Stimulated activated CD4-positive, alpha-beta T cell treated with anti-CD3 and anti-CD28 coated beads, TNF-alpha, amount 100 ng/mL, for 4 hours (primary cell): ENCODE results near the gene PER2.

ENCODE experiments used
- DNase-seq, 3 experiments: peaks; one replicate each; pipeline ENCODE4 v3.0.0-alpha.2; 2020; ENCODE audit warnings: low read depth in 3 of 3

Gene PER2

GRCh38 chr2:238267341-238267710 lies 21.1 kb downstream of the PER2 start:
- no peak for DNase-seq

- DNase-seq = no peak
Measured at GRCh38 chr2:238265605-238266004, 22.8 kb downstream of the PER2 start.

- no peak for DNase-seq
Measured at GRCh38 chr2:238264072-238264460, 24.3 kb downstream of the PER2 start.

GRCh38 chr2:238263204-238264071 lies 25.0 kb downstream of the PER2 start:
- peak; percentile 49 to 51 (median 50) for DNase-seq

- DNase-seq = no peak
Measured at GRCh38 chr2:238262496-238263122, 25.8 kb downstream of the PER2 start.

- no peak for DNase-seq
Measured at GRCh38 chr2:238261718-238262375, 26.6 kb downstream of the PER2 start.

GRCh38 chr2:238260883-238261282 lies 27.5 kb downstream of the PER2 start:
- DNase-seq = no peak

DNA sequence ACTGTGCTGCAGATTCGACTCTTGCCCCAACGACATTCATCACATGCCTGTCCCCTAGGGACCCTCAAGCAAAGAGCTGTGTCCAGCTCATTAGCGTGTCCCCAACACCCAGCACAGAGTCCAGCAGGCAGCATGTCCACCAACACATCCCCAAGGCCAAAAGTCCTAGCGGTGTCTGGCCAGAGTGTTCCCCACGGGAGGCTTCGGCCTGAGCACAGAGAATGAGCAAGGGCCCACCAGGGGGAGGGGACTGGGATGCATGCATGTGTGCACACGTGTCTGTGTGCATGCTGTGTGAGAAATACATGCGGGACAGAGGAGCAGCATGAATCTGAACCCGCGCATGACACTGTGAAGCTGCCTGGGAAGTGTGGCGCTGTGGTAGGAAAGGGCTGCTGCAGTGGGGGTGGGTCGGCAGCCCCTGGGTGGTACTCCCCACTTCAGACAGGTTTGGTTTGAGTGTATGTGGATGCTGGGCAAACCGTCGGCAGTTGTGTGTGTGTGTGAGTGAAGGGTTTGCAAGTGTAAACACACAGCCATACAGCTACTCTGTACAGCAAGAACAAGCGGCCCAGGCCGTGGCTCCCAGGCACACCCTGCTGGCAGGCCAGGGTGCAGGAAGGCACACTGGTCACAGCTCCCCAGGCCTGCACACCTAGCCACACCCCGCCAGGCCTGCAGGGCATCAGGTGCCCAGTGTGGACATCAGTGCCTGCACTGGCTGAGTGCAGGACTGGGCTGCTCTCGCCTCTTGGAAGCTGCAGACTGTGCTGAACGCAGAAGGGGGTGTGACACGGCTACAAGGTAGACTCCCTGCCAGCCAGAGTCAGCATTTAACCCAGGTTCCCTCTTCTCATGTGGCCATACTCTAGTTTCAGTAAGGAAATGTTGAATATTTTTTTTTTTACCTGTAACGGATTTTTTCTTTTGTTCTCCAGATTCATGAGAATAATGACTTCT lies 29.1 kb downstream of the PER2 start:
- no peak for DNase-seq

- no peak for DNase-seq
Measured at GRCh38 chr2:238257786-238258700, 30.4 kb downstream of the PER2 start.

DNA sequence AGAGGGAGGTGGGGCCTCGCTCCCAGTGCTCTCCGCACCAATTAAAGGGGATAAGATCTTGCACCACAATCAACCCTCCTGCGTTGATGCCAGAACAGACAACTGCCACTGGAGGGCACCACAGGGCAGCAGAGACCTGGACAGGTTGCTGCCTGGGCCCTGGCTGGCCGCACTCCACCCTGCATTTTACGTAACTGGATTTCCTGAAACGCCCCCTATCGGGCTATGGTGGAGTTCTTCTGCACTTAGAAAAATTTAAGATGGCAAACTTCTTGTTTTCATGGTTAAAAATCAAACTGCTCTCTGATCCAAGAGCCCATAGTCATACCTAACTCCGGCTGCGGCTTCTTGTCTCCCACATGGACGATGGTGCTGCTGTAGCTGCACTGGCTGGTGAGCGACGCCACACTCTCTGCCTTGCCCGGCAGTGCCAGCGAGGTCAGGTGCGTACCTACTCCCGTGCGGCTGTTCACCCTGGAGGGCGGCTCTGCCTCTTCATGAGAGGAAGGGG lies 31.8 kb downstream of the PER2 start:
- DNase-seq = peak; percentile 30 to 50 (median 38)

DNA sequence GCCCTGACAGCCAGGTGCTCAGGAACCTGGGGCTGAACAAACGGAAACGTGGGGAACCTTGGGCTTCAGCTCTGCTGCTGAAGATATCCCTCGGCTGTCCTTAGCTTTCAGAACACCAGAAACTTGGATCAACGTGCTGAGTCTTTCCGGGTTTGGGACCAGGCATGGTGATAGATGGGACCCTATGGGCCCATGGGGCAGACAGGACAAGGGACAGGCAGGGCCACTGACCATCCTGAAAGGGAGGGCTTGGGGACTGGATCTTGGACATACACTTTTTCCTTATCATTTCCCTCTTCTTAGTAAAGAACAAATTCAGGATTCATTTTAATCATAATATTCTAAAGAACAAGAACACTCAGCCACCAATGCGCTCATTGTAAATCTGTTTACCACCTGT lies 32.3 kb downstream of the PER2 start:
- no peak for DNase-seq

- no peak for DNase-seq
Measured at GRCh38 chr2:238255636-238256035, 32.8 kb downstream of the PER2 start.

DNA sequence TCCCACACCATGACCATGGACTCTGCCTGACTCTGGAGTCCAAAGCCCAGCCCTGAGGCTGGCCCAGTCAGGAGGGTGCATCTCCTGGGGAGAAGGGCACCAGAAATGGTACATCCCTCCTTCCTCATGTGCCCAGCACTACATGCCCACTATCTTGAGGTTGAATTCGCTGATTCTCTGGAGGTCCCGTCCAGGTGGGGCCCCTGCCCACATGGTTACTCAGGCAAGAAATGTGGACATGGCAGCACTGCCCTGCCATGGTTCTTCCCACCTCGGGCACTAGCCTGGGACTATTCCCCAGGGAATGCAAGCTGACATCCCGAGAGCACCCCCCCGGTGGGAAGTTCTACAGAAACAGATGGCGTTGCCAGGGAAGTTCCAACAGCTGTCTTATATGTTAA lies 33.3 kb downstream of the PER2 start:
- DNase-seq = no peak

DNA sequence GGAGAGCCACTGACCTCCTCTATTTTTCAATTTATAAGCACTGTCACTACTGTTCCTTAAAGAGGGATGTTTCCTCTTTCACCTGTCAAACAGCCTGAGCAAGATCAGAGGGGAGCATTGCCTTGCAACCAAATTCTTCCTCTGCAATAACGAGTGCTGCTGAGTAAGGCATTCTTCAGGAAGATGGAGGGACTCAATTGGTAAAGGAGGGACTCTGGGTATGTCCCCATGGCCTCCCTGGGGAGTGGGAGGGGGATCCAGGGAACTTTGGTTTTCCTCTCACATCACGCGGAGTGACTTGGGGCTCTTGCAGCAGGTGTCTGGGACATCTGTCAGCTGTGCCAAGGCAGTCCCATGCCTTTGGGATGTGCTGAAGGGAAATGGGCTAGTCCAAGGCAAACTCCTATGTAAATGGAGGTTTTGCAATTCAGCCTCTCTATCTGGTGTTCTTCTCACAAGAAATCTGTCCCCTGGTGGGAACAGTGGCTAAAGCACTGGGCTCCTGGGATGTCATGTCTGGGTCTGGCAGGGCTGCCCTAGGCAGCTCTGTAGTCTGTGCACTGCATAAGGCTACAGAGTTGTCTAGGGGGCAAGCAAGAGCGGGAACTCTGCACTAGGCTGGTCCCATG lies 34.2 kb downstream of the PER2 start:
- no peak for DNase-seq

DNA sequence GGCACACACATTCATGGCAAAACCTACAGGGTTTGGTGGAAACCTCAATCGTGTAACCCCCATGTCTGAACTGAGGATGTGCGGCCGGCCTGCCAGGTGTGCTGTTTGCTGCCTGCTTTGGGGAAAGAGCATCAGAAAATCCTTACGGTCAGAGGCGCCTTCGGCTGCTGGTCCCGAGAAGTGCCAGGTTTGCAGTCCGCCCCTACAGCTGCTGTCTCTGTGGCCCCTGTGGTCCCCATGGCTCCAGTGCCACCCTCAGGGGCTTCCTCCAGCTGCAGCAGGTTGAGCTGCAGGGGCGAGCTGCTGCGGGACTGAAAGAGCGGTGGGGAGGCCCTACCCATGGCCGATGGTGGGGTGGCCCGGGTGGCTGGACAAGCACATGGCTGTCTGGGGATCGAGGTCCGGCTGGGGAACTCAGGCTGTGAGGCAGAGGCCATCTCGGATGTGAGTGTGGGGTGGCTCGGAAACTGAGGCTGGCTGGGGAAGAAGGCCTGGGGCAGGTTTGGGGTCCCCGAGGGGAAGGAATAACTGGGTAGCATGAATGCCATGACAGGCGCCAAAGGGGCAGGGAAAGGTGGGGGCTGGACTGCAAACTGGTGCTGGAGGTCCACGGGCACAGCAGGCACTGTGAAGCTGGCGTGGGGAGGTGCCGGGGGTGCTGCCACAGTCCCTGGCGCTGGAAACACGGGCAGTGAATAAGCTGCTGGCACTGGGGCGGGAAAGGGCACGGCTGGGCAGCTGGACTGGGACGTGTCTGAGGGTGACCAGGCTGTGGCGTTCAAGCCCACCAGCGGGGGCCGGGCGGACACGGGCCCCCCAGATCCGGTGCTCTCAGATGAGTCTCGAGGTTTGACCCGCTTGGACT lies 35.4 kb downstream of the PER2 start:
- no peak for DNase-seq

DNA sequence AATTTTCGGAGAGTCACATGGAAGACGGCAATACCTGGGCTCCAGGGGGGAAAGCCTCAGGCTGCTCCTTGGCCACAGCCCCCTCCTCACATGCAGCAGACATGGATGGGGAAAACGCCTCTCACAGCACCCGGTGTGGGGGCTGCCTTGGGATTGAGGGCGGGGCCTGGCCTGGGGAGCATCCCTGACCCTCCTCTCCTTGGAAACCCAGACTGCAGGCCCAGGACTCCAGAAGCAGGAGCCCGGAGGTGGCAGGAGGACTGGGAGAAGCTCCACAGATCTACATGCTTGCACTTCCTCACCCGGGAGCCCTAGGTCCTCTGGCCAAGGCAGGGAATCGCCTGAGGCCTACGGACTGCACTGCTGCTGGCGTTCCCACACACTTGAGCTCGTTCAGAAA lies 36.4 kb downstream of the PER2 start:
- DNase-seq = no peak

GRCh38 chr2:238251331-238251730 lies 37.1 kb downstream of the PER2 start:
- no peak for DNase-seq

DNA sequence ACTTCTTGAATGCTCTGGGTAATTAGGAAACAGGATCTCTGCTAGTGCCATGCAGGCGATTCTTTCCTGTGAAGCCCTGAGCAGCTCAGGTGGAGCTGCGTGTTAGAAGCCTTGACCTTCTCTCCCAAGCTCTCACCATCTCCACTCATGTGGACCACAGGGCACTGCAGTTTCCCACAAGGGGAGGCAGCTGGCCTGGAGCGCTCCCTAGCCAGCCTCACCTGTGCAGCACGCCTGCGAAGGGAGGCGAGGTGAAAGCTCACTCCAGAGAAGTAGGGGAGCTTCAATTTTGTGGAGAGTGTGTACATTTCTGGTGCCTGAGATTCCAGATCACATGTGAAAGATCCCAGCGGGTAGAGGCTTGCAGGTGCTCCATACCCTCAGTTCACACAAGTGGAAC lies 37.5 kb downstream of the PER2 start:
- DNase-seq = no peak

DNA sequence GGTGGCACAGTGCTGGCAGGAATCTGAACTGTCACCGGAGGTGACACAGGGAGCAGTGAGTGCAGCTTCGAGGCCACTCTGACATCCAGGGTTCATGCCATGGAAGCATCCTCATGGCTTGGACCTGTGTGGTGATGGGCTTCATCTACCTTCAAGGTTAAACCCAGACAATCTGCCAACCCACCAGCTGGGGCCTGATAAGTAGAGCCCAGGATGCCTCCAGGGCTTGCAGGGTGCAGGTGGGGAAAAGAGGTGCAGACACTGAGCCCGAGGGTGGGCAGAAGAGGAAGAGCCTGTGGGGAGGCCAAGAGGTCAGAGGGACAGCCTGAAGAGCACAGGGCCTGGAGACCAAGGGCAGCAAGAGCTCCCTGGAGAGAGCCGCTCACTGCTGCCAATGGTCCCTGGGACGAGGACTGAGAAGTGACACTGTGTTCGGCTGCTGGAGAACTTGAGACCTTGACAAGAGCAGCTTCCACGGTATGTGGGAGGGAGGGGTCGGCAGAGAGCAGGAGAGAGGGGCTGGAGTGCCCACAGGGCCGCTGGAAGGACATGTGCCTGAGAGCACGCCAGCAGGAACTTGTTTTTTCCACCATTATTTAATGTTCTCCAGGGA lies 40.5 kb downstream of the PER2 start:
- no peak for DNase-seq
